Endothelial cell of umbilical vein (primary cell): ENCODE data around the gene HOXA3.

Experiments used
- FOS ChIP-seq: IDR thresholded peaks from 2 replicates; pipeline ENCODE4 v1.6.1; 2011; ENCODE audit warnings: mild to moderate bottlenecking, low read length, moderate library complexity, borderline replicate concordance; ENCODE audit not compliant: insufficient read depth
- MYC ChIP-seq: IDR thresholded peaks from one replicate; pipeline ENCODE4 v1.6.1; 2011; ENCODE audit warnings: mild to moderate bottlenecking, low read depth, low read length
- POLR2A ChIP-seq: IDR thresholded peaks from 2 replicates; pipeline ENCODE4 v1.6.1; 2012; ENCODE audit warnings: low read depth, mild to moderate bottlenecking, control low read depth, low read length
- POLR2AphosphoS5 ChIP-seq: IDR thresholded peaks from 2 replicates; pipeline ENCODE4 v1.6.1; 2012; ENCODE audit warnings: low read depth, mild to moderate bottlenecking, control low read depth, low read length, moderate library complexity; ENCODE audit not compliant: insufficient read depth
- TF ChIP-seq, protein P1 (sequence below), 2 donors: IDR thresholded peaks; 1 replicate in 1 of 2; 2 replicates in 1 of 2; pipeline ENCODE4 v1.5.1; 2011; ENCODE audit warnings: low read length in 2 of 2, mild to moderate bottlenecking in 2 of 2, moderate library complexity in 2 of 2, control low read depth in 1 of 2, inconsistent platforms in 1 of 2, low read depth in 1 of 2; ENCODE audit not compliant: insufficient read depth in 1 of 2; ENCODE audit errors: extremely low read depth in 1 of 2
- TF ChIP-seq, protein P2 (sequence below): IDR thresholded peaks from 2 replicates; pipeline ENCODE4 v1.6.1; 2011; ENCODE audit not compliant: insufficient read depth, insufficient read length

- TF ChIP-seq POLR2A (no peak), POLR2AphosphoS5 (no peak), FOS (no peak), MYC (no peak)
- TF ChIP-seq, protein P1, sequence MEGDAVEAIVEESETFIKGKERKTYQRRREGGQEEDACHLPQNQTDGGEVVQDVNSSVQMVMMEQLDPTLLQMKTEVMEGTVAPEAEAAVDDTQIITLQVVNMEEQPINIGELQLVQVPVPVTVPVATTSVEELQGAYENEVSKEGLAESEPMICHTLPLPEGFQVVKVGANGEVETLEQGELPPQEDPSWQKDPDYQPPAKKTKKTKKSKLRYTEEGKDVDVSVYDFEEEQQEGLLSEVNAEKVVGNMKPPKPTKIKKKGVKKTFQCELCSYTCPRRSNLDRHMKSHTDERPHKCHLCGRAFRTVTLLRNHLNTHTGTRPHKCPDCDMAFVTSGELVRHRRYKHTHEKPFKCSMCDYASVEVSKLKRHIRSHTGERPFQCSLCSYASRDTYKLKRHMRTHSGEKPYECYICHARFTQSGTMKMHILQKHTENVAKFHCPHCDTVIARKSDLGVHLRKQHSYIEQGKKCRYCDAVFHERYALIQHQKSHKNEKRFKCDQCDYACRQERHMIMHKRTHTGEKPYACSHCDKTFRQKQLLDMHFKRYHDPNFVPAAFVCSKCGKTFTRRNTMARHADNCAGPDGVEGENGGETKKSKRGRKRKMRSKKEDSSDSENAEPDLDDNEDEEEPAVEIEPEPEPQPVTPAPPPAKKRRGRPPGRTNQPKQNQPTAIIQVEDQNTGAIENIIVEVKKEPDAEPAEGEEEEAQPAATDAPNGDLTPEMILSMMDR (IDR thresholded peaks at IDR 0.05; ENCODE audit: extremely low read depth in 1 of 2, insufficient read depth in 1 of 2, low read depth in 1 of 2, low read length in 2 of 2) = no peak
- TF ChIP-seq, protein P2, sequence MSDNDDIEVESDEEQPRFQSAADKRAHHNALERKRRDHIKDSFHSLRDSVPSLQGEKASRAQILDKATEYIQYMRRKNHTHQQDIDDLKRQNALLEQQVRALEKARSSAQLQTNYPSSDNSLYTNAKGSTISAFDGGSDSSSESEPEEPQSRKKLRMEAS = no peak
Observed at GRCh38 chr7:27124902-27125689, 27.3 kb downstream of the HOXA3 start.
